HUDEP-2 (cell line): ENCODE measurements around the gene CACNA2D1.
"Not testable (repeated sequence)": the region's sequence is repeated elsewhere in the genome, so short reads cannot be mapped to it uniquely, and the experiment has no call there.

ENCODE experiments used
- DNase-seq, 76 experiments: peaks; one replicate each; lab custom pipeline; 2025; ENCODE audit not compliant: unreplicated experiment in 76 of 76; lab: John Stamatoyannopoulos, UW

The CACNA2D1 gene

DNA sequence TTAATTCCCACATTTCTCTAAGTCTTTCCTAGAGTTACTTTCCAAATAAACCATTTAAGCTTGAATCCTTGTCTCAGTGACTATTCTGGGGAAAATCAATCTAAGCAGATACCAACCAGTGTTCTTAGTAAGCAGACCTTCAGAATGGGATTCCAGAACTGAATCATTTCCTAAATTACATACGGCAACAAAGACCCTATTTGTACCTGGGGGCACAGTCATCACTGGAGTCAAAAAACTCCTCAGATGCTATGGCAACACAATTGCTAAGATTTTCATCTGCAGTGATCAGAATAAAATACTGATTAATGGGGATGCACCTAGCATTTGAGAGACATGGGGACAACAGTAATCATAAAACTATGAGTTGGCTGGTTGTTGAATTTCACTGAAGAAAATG is 389.0 kb downstream of the CACNA2D1 start:
- no peak for DNase-seq

DNA sequence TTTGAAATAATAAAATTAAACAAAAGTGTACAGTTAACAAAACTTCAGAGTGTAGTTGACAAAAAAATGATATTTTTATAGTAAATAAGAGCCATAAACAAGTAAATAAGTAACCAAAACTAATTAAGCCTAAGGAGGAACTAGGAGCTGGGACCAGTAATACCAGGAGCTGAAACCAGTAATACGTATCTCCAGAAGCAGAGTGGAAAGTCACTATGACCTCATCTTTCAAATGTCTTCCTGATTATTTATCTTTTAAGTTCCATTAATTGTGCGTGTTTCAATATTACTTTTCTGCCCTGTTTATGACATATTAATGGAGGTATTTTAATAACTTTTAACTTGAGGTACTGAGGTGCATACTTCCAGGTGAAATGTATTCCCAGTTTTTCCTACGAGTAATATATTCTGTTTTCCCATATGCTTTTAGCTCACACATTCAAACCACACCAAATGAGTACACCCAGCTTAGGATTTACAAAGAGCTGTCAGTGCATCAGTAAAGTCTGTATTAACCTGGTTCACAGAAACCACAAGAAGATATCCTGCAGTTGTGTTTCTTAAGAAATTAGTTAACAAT is 390.0 kb downstream of the CACNA2D1 start:
- DNase-seq, result no peak

DNA sequence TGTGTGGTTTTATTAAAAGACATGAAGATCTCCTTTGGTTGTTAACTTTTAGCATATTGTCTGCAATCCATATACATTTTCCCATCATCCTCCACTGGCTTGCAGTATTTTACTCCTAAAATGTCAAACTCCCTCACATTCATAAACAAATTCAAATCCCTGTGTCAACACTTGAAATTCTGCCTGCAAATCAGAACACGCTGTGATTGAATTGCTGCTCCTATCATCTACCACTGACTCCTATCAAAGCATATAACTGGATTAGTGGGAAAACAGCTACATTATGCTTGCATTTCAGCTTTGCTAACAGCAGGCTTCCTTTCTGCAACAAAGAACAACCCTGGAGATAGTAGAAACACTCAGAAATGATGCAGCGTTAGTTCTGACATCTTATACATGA is 392.0 kb downstream of the CACNA2D1 start:
- DNase-seq, result no peak

DNA sequence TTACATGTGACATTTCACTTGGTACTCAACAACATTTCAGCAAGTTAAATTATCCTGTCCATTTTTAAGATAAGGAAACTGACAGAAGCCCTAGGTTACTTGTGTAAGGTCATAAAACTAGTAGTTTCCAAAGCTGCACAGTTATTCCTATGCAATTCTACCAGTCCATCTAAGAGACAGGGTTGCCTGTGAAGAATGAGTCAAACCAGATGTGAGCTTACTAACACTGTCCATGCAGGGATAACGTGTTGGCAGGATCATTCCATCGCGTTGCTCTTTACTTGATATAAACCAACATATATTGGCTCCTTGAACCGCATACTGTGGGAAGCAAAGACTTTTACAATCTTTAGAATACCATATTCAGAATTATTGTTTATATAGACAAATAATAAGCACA is 392.8 kb downstream of the CACNA2D1 start:
- DNase-seq, result no peak

DNA sequence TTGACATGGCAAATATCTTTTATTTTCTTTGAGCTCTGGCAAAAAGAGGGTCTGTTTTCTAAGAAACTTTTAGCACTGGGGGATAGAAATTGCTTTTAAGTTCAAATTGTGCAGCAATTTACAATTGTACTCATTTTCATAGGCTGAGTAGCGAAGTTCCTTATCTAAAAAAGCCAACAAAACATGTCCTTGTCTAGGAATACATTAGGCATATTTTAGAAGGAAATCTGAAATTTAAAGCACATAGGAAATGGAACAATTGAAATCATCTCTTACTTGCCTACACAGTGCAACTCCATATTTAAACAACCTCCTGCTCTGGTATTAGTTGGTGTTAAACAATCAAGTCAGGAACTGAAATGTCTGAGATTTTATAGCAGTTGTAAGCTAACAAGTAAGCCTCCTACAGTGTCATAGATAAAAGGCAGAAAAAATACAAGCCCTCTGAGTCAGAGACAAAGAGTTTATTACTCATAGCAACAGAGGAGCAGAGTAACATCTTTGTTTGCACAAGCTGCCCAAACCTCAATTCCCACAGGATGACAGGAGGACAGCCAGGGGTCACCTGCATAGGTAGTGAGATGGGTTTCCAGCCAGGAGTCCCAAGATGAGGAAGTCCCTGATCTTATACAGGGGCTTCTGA is 393.6 kb downstream of the CACNA2D1 start:
- no peak for DNase-seq

DNA sequence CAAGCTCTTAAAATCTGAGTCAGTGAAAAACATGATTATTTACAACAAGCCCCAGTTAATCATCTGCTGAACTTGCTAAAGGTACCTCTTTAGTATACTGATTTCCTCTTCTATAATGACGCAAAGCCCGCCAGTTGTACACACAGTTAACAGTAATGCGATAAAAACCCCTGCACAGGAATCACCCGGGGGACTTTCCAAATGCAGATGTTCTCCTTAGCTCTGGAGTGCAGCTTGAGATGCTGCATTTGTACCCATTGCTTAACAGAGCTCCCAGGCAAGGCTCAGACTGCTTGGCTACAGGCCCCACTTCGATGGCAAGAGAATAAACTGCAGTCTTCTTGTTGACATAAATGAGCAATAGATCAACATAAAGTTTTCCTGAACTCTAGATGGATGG is 394.1 kb downstream of the CACNA2D1 start:
- DNase-seq, result no peak

DNA sequence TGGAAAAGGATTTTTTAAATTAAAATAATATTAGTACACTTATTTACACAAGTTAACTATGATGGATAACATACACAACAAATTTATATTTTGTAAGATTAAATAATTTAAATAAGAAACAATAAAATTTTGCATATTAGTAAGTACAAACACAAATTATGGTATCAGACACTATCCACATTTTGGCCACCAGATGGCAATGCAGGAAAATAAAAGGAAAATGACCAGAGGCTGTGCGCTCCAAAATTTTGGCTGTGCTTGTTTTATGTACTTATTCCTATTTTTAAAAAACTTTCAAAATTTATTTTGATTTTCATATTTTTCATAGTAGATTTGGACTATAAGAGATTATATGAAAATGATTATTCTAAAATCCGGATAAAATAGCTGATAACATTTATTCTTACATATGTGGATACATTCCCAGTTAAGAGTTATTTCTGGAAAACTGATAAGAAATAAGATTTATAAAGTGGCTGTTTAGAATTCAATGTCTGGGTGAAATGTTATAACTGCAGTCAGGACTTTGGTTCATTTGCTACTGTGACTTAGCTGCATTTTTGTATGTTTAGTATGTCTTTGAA is 399.0 kb downstream of the CACNA2D1 start:
- peak in 23 of 76 experiments; percentile 1 to 50 (median 11) for DNase-seq

DNA sequence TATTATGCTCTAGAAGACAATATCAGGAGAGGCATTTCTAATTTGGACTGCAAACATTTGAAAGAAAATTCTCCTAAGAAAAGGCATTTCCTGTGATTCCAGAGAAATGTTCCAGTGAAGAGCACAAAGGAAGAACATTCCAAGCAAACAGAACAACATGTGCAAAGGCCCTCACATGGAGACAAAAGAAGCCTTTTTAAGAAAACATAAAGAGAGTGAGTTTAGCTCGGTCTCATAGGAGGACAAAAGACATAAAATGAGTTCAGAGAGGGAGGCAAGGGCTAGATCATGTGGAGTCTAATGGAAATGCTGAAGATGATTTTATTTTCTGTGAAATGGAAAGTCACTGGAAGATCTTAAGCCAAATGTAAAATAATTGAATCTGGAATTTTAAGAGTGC is 404.0 kb downstream of the CACNA2D1 start:
- no peak for DNase-seq

DNA sequence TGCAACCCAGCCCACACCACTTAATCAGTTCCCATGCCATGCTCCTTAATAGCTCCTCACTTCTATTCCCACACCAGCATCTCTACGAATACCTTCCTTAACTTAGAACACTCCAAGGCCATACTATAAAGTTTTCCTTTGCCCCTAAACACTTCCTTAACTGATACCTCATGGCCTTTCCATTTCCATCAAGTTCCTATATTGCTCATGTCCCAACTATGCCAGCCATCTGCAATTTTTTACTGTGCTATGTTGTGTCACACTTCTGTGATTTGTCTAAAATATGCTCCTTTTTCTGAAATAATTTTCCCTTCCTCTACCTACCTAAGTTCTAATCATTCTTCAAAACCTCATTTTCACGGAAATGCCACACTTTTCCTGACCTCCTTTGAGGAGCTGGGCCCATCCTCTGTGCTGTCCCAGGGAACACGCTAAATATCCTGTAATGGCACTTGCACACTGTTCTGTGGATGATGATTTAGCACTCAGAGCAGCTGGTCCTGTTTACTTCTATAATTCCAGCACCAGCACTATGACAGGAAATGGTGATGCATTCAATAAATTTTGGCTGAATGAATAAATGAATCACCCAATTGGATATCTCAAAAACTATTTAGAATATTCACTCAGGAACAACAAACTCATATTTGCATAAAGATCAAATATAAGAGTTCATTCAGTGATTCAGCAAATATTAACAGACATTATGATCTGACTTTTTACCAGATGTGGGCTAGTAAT is 407.3 kb downstream of the CACNA2D1 start:
- DNase-seq, result no peak

DNA sequence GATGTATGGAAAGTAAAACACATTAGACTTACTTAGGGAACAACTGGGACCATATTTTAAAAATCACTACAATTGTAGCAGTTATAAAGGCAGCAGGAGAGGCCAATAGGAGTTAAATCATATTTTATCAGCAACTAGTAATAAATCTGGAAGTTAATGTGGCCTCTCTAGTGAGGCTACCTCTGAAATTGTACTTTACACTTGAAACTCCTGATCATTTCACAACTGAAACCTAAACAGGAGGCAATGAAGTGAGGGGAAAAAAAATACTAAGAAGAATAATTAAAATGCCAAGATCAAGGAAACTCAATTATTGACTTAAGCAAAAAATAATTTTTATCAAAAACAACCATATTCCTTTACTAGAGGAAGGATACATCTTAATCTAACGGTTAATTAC is 408.1 kb downstream of the CACNA2D1 start:
- no peak for DNase-seq

DNA sequence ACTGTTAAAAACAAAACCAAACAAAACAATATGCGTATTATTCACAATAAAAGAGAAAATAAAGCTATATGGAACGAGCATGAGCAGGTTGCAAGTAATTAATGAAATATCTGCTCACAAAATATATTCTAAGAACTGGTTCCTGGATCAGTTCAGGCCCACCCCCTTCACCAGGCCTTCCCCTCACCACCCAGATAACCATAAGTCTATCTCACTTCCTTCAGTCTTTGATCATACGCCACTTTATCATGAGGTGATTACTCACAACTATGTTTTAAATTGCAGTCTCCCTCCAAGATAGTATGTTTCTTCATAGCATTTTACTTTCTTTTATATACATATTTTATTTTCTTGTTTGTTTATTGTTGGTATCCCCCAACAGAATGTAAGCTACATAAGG is 410.7 kb downstream of the CACNA2D1 start:
- no peak for DNase-seq

DNA sequence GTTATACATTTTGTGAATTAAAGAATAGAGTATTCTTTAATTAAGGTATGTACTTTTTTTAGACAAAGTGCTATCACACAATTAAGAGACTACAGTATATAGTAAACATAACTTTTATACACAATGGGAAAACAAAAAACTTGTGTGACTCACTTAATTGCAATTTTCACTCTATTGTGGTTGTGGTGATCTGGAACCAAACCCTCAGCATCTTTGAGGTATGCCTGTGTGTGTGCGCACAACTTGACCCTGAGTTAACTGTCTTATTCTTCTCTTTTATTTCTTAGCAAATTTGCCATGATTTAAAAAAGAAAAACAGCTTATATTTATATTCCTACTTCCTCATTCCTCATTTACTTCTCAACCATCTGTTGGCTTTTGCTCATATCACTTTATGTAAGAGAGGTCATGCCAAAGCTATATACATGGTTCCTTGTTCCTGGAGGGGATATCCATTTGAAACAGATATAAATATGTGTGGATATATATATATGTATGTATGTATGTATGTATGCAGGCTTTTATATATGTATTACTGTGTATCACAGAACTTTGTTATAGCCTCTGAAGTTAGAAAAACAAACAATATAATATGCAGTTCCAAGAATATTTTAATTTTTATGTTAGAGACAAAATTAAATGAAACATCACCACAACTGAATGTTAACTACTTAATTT is 414.2 kb downstream of the CACNA2D1 start:
- no peak for DNase-seq

DNA sequence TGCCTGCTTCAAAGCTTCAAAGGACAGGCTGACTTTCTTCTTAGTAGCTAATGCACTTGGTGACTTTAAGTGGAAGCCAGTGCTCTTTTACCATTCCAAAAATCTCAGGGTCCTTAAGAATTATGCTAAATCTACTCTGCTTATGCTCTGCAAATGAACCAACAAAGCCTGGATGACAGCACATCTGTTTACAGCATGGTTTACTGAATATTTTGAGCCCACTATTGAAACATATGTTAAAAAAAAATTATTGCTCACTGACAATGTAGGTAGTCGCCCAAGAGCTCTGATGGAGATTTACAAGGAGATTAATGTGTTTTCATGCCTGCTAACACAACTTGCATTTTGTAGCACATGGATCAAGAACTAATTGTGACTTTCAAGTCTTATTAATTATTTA is 415.5 kb downstream of the CACNA2D1 start:
- no peak for DNase-seq

DNA sequence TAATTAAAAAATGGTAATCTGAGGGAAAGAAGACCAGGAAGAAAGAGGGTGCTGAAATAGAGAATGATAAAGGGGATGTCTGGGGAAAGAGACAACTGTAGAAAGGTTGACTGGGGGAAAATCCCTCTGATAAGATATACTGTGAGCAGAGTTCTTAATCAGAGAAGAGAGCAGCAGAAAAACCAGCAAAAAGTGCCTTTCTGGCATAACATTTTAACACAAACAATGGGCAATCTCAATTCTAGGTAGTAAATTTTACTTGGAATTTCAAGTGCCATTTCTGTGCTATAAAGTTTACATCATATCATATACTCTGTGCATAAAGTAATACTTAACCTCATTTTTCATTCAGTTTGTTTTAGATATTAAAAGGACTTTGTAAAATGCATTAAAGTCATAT is 421.9 kb downstream of the CACNA2D1 start:
- DNase-seq, result no peak

DNA sequence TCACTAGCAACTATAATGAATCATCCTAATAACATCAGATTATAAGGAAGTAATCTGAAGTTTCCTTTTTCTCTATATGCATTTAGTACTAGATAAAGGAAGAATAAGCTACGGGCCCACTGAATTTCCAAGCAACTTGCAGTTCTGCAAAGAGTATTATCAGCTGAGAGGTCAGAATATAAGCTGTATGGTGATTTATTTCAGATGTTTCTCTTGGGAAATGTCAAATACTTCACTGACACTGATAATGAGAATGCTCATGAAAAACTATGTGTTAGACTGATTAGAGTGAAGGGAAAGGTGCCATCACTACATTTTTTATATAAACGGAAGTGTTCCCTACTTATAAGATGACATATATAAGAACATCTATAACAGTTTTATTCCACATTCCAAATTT is 422.5 kb downstream of the CACNA2D1 start:
- no peak for DNase-seq

DNA sequence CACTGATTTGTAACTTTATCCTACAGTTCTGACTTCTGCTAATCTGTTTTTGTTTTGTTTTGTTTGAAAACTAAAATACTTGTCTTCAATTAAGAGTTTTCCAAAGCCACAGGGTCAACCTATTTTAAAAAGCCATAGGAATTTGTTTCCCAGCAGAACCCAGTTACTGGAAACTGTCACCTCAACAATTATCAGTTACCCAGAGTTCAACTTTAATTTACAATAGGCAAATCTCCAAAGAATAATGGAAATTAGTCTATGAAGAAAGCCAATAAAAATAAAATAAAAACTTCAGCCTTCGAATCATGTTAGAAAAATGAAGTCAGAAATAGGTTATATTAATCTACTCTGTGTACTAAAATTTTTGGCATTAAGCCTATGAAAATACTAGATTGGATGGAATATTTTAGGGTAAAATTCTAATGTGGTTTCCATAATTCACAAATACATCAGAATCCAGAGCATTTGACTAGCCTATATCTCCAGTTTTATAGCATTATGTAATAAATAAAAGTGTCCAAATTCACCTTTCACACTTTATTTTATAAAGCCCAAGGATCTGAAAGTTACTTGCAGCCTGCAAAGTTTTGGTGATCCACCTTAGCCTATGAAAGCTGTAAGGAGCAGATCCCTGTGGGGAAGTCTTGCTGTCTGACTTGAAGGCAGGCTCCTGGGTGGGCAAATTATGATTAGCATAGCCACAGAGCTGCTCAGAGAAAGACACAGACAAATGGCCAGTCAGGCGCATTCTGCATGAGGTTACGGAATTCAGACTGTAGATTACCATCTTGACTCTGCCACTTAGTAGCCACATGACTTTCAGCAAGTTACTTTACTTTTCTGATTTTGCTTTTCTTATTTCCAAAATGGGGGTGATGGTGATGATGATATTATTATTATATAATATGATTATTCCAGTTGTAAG is 423.8 kb downstream of the CACNA2D1 start:
- no peak for DNase-seq

DNA sequence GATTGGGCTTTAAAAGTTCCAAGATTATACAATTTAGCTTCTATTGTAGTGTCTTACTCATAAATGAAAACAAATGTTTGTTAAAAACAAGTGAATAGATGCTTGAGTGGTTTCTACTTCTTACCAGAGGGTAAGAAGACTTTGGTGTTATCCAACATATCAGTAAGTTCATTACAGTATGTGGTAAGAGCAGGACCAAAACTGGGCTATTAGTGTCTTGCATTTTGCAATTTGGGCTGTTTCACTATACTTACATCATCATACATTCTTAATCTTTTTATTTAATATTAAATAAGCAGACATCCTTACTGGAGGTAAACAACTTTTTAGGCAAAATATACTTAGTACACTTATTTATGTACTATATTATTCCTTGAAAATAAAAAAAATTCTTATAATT is 425.4 kb downstream of the CACNA2D1 start:
- no peak for DNase-seq

DNA sequence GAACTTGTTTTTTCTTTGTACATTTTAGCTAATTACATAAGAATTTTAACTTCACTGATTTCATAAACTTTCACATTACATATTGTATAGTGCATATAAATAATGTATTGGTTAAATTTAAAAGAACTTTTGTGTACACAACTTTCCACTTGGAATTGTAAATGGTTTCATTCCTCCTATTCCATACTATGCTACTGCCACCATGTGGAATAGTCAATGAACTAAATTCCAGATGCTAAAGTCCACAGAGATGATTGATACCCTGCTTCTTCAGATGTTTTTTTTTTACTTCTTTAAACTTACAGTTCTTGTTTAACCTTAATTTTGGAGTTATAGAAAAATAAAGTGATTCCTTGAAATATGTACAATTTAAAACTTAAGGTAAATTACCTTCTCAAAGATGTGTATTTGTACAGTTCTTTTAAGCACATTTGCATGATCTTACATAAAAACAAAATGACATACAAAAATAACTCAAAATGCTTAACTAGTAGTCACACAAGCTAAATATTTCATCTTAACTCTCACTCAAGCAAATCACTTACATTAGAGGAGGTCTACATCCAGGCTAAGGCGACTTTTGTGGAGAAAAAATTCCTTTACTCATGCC is 426.1 kb downstream of the CACNA2D1 start:
- DNase-seq, result peak in 2 of 76 experiments; percentile 11 to 18

DNA sequence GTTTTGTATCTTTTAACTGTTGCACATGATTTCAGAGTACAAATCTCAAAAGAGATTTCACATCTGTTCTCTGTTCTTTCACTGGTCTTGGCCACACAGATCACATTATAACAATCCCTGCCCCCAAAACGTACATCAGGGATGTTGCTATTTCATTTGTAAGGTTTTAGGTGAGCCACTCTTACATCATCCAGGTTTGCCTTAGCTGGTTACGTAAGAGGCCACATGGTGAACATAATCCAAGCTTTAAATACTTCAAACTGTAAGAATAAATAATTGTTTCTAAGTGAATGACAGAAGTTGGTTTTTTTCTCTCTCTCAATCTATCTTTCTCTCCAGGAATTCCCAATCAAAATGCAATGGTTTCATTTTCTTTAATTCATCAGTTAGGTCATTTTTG is 427.8 kb downstream of the CACNA2D1 start:
- no peak for DNase-seq

DNA sequence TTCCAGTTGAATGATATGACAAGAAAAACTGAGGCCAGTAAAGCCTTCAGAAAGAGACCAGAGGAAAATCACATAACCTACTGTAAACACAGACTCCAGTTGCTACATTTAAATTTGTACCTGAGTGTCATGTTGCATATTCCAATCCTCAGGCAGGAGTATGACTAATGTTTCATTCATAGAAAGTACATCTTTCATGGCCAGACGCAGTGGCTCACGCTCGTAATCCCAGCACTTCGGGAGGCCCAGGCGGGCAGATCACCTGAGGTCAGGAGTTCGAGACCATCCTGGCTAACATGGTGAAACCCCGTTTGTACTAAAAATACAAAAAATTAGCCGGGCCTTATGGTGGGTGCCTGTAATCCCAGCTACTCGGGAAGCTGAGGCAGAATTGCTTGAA is 429.0 kb downstream of the CACNA2D1 start:
- DNase-seq, result not testable (repeated sequence)
